ENCODE results near the gene HSD17B2. TPM values are rescaled to one million over a fixed set of nuclear protein-coding genes. Genes with fewer than 3 reads are reported as not detected.

Gene HSD17B2
- total RNA-seq, 4 donors from 2014 or later: 2.7 to 10.6 (median 4.0) TPM

DNA sequence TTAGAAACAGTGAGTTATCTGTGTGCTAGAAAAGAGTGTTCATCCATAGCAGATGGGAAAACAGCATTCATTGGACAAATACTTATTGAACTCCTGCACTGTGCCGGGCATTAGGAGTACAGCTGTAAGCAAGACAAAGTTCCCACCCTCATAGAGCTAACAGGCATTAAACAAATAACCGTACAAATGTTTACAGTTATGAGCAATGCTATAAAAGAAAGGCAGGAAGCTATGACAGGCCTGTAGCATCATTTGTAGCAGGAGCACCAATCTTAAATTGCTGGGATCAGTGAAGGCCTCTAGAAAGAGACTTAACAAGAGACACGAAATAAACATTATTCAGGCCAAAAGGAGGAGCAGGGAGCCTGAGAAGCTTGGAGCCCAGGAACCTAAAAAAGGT lies 39.4 kb upstream of the HSD17B2 start:
- Histone ChIP-seq H3K27me3 (no peaks in the 10 kb centered on the region), H3K4me3 (no peak overlapping the region), H3K36me3 (peaks cover 9% of the 10 kb centered on the region), H3K4me1 (peaks cover 20% of the 10 kb centered on the region), H3K27ac (no peak overlapping the region), H3K9me3 (no peaks in the 10 kb centered on the region)
- 81% methylated on average over 3 of the region's 3 CpGs for WGBS
- TF ChIP-seq, protein P1, sequence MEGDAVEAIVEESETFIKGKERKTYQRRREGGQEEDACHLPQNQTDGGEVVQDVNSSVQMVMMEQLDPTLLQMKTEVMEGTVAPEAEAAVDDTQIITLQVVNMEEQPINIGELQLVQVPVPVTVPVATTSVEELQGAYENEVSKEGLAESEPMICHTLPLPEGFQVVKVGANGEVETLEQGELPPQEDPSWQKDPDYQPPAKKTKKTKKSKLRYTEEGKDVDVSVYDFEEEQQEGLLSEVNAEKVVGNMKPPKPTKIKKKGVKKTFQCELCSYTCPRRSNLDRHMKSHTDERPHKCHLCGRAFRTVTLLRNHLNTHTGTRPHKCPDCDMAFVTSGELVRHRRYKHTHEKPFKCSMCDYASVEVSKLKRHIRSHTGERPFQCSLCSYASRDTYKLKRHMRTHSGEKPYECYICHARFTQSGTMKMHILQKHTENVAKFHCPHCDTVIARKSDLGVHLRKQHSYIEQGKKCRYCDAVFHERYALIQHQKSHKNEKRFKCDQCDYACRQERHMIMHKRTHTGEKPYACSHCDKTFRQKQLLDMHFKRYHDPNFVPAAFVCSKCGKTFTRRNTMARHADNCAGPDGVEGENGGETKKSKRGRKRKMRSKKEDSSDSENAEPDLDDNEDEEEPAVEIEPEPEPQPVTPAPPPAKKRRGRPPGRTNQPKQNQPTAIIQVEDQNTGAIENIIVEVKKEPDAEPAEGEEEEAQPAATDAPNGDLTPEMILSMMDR (IDR thresholded peaks at IDR 0.05): no peak
- TF ChIP-seq POLR2A (IDR thresholded peaks at IDR 0.05) (no peak), POLR2AphosphoS5 (IDR thresholded peaks at IDR 0.05) (no peak), EP300 (IDR thresholded peaks at IDR 0.05) (no peak)
- no peak for DNase-seq (ENCODE audit: low spot score in 2 of 2)

DNA sequence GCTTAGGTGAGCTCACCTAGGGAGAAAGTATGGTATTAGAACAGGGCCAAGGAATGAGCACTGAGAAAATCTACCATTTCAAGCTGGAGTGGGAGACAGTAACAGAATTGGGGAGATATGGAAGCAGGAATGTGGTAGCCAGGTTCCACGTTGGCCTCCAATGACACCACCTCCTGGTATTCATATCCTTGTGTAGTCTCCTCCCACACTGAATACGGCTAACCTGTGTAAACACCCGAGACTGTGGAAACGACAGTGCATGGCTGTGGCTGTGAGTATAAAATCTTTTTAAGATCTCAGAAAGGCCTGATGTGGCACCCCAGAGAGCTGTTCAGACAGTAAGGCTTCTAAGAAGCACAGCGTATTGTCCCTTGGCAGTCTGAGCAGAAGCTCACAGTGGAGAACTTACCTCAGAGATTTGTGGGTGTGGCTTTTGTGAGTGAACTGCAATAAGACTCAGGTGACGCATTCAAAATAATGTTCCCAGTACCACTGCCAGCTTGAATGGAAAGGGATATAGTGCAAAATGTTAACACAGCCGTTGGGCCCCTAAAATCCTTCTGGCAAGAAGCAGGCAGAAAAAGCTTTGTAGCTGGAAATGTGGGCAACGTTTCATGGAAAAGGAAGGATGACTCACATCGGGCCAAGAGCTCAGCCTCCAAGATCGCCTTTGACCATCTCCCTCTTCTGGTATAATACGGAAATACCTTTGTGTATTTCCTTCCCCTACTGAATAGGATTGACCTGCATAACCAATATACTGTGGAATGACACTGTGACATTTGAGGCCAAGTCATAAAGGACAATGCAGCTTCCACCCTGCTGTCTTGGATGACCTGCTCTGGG lies 38.2 kb upstream of the HSD17B2 start:
- no peak overlapping the region for H3K4me3 ChIP-seq
- H3K4me1 ChIP-seq: peaks cover 20% of the 10 kb centered on the region
- peak overlapping the region; percentile 55 for H3K27ac ChIP-seq
- TF ChIP-seq POLR2AphosphoS5 (IDR thresholded peaks at IDR 0.05): no peak
- TF ChIP-seq, protein P1 (IDR thresholded peaks at IDR 0.05): peak in 1 of 2 donors; percentile 23
- no peak for TF ChIP-seq EP300 (IDR thresholded peaks at IDR 0.05)
- no peak for DNase-seq (ENCODE audit: low spot score in 2 of 2)
- H3K36me3 ChIP-seq: peaks cover 9% of the 10 kb centered on the region
- no peaks in the 10 kb centered on the region for H3K27me3 ChIP-seq
- 37% methylated on average over 11 of the region's 11 CpGs for WGBS
- no peaks in the 10 kb centered on the region for H3K9me3 ChIP-seq

DNA sequence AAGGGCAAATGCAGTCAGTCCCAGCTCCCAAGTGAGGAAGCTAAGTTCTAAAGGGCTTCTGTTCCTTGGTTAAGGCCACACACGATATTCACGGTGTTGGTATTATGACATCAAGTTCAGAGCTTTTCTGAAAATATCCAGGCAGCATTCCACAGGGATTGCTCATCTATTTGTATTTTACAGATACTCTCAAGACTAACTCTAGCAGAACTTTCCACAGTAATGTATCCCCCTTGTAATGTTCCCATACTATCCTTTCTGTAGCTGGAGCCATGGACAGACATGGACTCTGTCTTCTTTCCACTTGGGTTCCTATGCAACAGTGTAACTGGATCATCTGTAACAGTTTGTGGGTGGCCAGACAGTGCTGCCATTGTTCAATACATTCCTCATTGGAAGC lies 37.3 kb upstream of the HSD17B2 start:
- H3K4me3 ChIP-seq: no peak overlapping the region
- no peaks in the 10 kb centered on the region for H3K27me3 ChIP-seq
- 14% methylated on average over 2 of the region's 2 CpGs for WGBS
- H3K36me3 ChIP-seq: peaks cover 9% of the 10 kb centered on the region
- no peaks in the 10 kb centered on the region for H3K9me3 ChIP-seq
- DNase-seq (ENCODE audit: low spot score in 2 of 2): no peak
- TF ChIP-seq EP300 (IDR thresholded peaks at IDR 0.05) (no peak), POLR2A (IDR thresholded peaks at IDR 0.05) (no peak), POLR2AphosphoS5 (IDR thresholded peaks at IDR 0.05) (no peak)
- TF ChIP-seq, protein P1 (IDR thresholded peaks at IDR 0.05): no peak
- H3K27ac ChIP-seq: peak overlapping the region; percentile 55
- H3K4me1 ChIP-seq: peaks cover 20% of the 10 kb centered on the region

DNA sequence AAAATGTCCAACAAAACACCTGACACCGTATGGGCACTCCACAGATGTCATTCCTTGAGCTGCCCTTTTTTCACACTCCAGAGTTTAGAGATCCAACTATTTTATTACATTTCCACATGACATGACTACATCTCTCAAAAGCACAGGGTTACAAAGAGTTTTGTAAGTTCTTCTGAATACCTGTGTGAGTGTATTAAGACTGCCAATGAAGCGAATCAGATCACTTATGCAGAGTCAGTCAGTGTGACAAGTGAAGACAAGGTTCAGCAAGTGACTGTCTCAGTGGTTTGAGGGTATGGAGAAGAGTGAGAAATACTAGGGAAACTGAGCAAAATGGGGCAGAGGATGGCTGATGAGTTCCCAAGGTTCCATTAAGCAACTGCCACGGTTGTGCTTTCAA lies 32.2 kb upstream of the HSD17B2 start:
- H3K27ac ChIP-seq: no peak overlapping the region
- DNase-seq (ENCODE audit: low spot score in 2 of 2): no peak
- WGBS: 89% methylated on average over 3 of the region's 3 CpGs
- H3K4me3 ChIP-seq: no peak overlapping the region
- no peaks in the 10 kb centered on the region for H3K27me3 ChIP-seq
- H3K4me1 ChIP-seq: peaks cover 1% of the 10 kb centered on the region
- TF ChIP-seq POLR2AphosphoS5 (IDR thresholded peaks at IDR 0.05) (no peak), POLR2A (IDR thresholded peaks at IDR 0.05) (no peak), EP300 (IDR thresholded peaks at IDR 0.05) (no peak)
- TF ChIP-seq, protein P1 (IDR thresholded peaks at IDR 0.05): no peak
- H3K36me3 ChIP-seq: peaks cover 9% of the 10 kb centered on the region
- H3K9me3 ChIP-seq: no peaks in the 10 kb centered on the region

DNA sequence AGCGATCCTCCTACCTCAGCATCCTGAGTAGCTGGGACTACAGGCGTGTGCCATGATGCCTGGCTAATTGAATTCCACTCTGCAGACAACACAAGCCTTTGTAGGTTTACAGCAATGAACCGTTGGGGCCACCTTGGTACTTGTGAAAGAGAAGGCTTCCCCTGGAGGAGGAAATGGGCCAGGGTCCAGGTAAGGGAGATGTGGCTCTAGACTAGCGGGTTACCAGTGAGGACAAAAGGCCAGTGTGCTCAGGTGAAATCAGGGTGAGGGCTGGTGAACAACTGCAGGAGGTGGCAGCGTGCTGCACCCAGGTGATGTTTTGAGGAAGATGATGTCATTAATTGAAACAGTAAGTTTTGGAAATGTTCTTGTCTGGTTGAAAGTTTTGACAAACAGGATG lies 30.5 kb upstream of the HSD17B2 start:
- DNase-seq (ENCODE audit: low spot score in 2 of 2): no peak
- Histone ChIP-seq H3K9me3 (no peaks in the 10 kb centered on the region), H3K27ac (no peak overlapping the region), H3K36me3 (peaks cover 6% of the 10 kb centered on the region), H3K27me3 (no peaks in the 10 kb centered on the region), H3K4me1 (no peaks in the 10 kb centered on the region), H3K4me3 (no peak overlapping the region)
- 81% methylated on average over 5 of the region's 5 CpGs for WGBS
- no peak for TF ChIP-seq POLR2AphosphoS5 (IDR thresholded peaks at IDR 0.05)
- TF ChIP-seq EP300 (IDR thresholded peaks at IDR 0.05): no peak
- TF ChIP-seq, protein P1 (IDR thresholded peaks at IDR 0.05): no peak
- TF ChIP-seq POLR2A (IDR thresholded peaks at IDR 0.05): no peak

All from suprapubic skin (tissue), 4 donors.